ENCODE results near the gene NECAB3.
"Not testable (repeated sequence)": the region's sequence is repeated elsewhere in the genome, so short reads cannot be mapped to it uniquely, and the experiment has no call there.

NECAB3 gene

GRCh38 chr20:33650111-33650752 is 24.0 kb downstream of the NECAB3 start:
- in situ Hi-C loops (cut with MboI; ENCODE audit: low sequenced_read_pairs, unreplicated experiment), result no loop called here
- DNase-seq (ENCODE audit: low spot score), result no peak
- TF ChIP-seq, protein P1, sequence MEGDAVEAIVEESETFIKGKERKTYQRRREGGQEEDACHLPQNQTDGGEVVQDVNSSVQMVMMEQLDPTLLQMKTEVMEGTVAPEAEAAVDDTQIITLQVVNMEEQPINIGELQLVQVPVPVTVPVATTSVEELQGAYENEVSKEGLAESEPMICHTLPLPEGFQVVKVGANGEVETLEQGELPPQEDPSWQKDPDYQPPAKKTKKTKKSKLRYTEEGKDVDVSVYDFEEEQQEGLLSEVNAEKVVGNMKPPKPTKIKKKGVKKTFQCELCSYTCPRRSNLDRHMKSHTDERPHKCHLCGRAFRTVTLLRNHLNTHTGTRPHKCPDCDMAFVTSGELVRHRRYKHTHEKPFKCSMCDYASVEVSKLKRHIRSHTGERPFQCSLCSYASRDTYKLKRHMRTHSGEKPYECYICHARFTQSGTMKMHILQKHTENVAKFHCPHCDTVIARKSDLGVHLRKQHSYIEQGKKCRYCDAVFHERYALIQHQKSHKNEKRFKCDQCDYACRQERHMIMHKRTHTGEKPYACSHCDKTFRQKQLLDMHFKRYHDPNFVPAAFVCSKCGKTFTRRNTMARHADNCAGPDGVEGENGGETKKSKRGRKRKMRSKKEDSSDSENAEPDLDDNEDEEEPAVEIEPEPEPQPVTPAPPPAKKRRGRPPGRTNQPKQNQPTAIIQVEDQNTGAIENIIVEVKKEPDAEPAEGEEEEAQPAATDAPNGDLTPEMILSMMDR (IDR thresholded peaks at IDR 0.05; ENCODE audit: borderline replicate concordance, control extremely low read depth, extremely low read depth, insufficient read depth, missing control alignments), result no peak

DNA sequence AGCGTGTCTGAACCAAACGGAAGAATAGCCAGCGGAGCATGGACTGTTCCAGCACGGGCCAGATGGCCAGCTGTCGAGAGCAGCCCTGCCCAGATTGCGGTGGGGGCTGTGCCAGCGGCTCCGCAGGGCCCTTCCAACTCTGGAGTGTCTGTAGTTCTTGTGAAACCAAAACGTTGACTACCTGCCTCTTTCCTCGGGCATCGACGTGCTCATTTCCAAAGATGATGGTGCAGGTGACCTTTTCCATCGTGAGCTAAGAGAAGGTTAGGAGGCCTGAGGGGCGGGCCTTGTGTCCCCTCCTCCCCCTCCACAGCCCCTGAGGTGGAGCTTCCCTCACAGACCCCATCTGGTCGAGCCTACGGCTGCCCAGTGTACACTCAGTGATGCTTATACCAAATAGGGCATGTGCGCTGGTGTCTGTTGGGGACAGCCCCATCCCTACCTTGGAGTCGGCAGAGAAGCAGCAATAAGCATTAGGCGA is 25.0 kb downstream of the NECAB3 start:
- TF ChIP-seq, protein P1 (IDR thresholded peaks at IDR 0.05; ENCODE audit: borderline replicate concordance, control extremely low read depth, extremely low read depth, insufficient read depth, missing control alignments), result no peak
- in situ Hi-C loops (cut with MboI; ENCODE audit: low sequenced_read_pairs, unreplicated experiment), result no loop called here
- DNase-seq (ENCODE audit: low spot score), result no peak

- TF ChIP-seq, protein P1 (IDR thresholded peaks at IDR 0.05; ENCODE audit: borderline replicate concordance, control extremely low read depth, extremely low read depth, insufficient read depth, missing control alignments), result no peak
- in situ Hi-C loops (cut with MboI; ENCODE audit: low sequenced_read_pairs, unreplicated experiment), result no loop called here
- no peak for DNase-seq (ENCODE audit: low spot score)
These were observed 25.7 kb downstream of the NECAB3 start for GRCh38 chr20:33648396-33649004.

DNA sequence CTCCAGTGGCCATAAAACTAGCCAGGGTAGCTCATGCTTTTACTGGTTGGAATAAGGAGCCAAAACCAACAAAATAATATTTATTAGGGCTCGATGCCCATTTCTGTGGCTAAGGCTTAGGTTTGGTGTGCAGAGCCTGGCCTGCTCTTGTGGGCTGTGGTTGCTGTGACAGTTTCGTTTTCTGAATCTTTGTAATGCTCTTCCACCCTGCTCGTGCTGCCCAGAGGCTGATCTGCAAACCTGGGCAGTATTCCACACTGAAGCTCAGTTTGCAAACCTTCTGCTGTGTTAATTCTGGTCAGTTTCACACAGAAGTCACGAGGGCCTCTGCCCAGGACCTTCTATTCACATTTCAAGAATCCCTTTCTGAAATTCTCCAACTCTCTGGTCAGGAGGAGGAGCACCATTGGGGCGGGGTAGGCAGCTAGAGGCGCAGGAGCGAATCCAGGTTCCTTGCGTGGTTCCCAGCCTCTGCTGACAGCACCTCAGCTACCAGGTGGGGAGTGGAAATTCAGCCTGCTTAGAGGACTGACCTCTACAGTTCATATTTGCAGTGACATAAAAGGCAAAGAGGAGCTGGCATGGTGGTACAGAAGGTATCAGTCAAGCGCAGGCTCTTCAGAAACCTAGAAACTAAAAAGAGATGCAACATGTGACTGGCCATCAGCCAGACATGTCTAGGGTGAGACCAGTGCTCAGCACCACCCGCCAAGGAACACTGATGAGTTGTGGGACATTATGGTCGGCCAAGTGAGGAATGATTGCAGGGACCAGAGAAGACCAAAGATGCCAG is 26.4 kb downstream of the NECAB3 start:
- TF ChIP-seq, protein P1 (IDR thresholded peaks at IDR 0.05; ENCODE audit: borderline replicate concordance, control extremely low read depth, extremely low read depth, insufficient read depth, missing control alignments), result no peak
- peak; percentile 76 for DNase-seq (ENCODE audit: low spot score)
- in situ Hi-C loops (cut with MboI; ENCODE audit: low sequenced_read_pairs, unreplicated experiment), result no loop called here

GRCh38 chr20:33646959-33647602 is 27.1 kb downstream of the NECAB3 start:
- in situ Hi-C loops (cut with MboI; ENCODE audit: low sequenced_read_pairs, unreplicated experiment); DNase-seq (ENCODE audit: low spot score): not testable (repeated sequence)

GRCh38 chr20:33646191-33646590 is 28.0 kb downstream of the NECAB3 start:
- DNase-seq (ENCODE audit: low spot score), result no peak
- in situ Hi-C loops (cut with MboI; ENCODE audit: low sequenced_read_pairs, unreplicated experiment), result no loop called here
- TF ChIP-seq, protein P1 (IDR thresholded peaks at IDR 0.05; ENCODE audit: borderline replicate concordance, control extremely low read depth, extremely low read depth, insufficient read depth, missing control alignments), result no peak

Data from GM13976 (cell line).